GM21576 (cell line): ENCODE data around the gene LRRC10.
A peak's percentile ranks its signal among the peaks of the same experiment; 100 is the strongest.

Experiments used
- ATAC-seq: cut with Tn5 transposase; IDR thresholded peaks from one replicate; pipeline ENCODE4 v1.9.1; 2021; ENCODE audit warnings: mild to moderate bottlenecking, moderate library complexity; ENCODE audit not compliant: unreplicated experiment

Gene LRRC10, protein sequence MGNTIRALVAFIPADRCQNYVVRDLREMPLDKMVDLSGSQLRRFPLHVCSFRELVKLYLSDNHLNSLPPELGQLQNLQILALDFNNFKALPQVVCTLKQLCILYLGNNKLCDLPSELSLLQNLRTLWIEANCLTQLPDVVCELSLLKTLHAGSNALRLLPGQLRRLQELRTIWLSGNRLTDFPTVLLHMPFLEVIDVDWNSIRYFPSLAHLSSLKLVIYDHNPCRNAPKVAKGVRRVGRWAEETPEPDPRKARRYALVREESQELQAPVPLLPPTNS

DNA sequence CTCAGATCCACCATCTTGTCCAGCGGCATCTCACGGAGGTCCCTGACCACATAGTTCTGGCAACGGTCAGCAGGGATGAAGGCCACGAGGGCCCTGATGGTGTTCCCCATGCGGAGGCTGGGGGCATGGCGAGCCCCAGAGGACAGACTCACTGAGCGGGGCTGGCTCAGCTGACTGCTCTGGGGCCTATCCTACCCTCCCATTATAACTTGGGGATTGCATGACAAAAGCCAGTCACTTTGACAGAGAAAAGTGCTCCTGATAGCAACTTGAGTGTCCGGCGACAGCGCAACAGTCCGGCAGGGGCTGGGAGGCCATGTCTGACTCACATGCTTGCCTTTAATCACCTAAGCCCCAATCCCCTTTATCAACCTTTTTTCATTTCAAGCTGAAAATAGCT lies at the start of gene LRRC10:
TSS of gene LRRC10 (minus strand) at position 179 of the 400 bp plus-strand sequence. CDS start at position 110, 69 bp downstream.
- ATAC-seq, result no peak

DNA sequence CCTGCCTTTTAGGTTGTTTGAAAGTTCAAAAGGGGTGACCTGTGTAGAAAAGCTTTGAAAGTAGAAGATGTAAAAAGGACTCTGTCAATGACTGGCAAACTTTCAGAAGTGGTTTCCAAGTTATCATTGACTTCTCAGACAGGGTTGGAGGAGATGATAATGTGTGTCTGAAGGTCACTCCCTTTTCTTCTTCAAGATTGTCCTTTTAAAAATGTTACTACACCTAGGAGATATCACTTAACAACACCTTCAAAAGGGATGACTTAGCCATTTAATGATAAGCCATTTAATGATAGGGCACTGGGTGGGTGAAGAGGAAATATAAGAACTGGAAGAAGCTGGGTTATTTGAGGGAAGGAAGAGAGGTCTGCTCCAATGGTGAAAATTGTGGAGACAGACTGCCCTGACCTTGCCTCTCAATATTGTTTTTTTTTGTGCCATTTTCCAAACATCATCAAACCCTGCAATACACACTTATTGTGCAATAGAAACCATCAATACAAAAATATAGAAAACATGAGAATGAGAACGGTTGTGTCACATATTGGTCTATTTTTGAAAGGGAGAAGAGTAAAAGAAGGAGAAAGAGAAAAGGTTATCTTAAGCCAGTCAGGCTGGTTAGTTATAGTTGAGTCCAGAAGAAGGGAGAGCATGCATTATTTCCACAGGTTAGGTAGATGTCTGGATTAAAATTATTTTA lies 49.6 kb upstream of the LRRC10 start:
- ATAC-seq, result no peak

DNA sequence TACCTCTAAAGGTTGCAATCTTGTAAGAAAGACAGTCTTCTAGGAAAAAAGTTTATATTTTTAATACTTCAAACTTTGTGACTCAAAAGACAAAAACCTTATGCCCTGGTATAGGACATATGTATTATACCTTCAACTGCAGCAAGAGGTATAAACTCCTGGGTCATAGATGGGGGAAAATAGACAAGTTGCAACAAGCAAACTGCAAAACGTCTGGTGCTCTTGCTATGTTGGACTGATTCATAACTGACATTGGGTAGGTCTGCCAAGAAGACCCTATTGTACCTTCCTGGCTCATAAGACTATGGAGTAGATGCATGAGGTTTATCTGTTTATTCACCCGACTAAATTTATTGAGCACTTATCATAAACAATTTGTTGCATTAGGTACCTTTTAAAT lies 47.5 kb upstream of the LRRC10 start:
- ATAC-seq, result no peak

DNA sequence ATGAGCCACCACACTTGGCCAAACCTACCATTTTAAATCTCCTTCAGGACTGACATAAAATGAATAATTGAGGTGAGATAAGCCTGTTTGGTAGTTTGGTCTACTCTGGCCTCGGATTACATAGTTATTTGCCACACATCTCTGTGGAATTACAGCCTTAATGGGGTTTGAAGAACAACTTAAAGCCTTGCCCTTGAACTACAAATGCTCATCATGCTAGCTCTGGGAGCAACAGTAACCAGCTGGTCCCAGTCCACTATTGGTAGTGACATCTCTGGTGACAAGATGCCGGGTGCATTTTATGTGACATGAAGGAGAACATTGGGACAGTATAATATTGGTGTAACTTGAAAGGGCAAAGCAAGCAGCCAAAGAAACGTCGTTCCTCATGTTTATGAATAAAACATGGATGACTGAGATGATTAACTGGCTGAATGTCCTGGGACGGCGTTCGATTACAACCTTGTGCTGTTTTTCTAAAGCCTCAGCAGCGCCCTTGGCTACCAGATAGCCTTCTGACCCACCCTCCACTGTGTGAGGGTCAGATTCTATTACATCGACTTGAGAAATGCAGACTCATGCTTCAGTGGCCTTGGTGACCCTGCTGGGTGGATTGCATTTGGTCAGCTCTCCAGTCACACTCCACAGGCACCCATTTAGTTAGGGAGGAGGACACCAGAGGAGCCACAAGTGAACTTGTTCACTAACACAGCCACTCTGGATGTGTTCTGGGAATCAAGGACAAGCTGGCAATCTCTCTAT lies 46.9 kb upstream of the LRRC10 start:
- ATAC-seq, result no peak

DNA sequence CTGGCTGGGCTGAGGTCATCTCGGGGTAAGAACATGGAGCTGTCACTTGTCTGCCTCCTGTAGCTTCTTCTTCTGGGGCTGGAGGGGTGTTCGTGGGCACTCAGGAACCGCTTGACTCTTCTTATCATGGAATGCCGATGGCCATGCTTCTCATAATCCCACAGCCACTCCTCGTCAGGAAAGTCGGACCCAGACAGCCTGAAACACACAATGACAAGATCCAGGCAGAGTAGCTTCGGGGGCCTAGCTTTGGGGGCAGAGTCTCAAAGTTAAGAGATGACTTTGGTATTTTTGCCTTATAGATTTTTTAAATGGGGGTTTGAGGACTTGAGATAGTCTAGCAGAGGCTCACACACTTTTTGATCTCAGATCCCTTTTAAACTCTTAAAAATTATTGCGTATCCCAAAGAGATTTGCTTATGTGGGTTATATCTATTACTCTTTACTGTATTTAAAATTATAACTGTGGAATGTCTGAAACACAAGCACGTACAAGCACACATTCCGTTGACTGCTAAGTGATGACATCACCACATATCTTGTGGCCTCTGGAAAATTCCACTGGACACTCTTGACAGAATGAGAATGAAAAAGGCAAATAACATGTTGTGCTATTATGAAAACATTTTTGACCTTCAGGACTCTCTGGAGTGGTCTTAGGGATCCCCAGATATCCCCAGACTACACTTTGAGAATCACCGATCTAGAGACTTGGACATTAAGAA lies 45.1 kb upstream of the LRRC10 start:
- ATAC-seq, result no peak

DNA sequence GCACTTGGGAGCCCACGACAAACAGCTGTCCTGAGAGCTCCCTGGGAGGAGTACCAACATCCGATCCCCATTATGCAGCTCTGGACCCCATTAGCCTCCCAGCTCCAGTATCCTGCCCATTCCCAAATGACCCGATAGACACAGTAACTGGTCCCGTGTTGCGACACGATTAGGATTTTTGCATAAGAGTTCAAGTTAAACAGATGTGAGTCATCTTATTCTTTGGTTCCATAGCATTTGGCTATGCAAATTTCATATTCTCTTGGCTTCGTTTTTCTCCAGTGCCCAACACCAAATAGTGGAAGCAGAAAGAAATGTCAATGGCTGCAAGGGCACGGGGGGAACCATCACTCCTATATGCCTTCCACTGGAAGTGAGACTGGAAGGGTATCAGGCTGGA lies 43.0 kb upstream of the LRRC10 start:
- no peak for ATAC-seq

DNA sequence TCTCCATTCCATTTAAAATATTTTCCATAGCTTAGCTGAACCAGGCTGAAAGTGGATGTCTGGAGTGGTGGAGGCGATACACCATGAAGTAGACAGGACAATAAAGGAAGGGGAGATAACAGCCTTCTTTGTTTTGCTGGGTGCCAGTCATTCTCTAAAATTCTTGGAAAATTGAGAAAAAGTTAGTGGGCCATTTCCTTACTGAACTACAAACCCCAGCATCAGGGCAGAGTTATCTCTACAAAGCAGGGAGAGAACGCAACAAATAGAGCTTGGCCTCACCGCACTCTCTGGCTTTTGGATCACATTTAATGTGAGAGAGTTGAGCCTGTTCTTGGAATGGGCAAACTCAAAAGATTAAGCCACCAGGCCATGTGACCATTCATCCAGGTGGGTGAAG lies 41.2 kb upstream of the LRRC10 start:
- no peak for ATAC-seq

DNA sequence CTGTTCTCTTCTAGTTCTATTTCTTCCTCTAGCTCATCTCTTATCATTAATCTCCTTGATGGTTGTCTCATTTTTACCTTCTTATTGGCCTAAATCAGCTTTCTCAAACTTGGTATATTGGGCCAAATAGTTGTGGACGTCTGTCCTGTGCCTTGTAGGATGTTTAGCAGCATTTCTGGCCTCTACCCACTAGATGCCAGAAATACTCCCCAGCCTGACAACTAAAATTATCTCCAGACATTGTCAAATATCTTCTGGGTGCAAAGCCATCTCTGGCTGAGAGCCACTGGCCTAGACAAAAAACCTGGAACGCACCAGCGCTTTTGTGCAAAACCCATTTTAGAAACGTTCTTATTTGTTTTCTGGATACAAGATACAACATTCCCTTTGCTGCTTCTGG lies 38.8 kb upstream of the LRRC10 start:
- ATAC-seq, result no peak

DNA sequence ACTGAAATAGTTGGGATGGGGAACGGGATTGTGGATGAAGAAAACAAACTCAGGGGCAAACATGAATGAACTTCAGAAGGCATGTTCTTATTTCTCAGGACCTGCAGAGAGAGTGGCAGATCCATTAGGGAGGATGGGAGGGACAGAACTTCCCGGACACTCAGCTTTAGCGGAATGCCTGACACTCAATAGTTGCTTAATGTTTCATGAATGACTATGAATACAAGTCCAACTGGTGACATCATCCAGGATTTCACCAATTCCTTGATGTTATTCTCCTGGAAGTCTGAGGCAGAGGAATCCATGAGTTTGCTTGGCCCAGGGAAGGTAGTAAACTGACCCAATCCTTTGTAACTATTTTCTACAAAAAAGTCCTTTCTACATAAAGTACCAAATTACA lies 37.8 kb upstream of the LRRC10 start:
- ATAC-seq, result no peak

DNA sequence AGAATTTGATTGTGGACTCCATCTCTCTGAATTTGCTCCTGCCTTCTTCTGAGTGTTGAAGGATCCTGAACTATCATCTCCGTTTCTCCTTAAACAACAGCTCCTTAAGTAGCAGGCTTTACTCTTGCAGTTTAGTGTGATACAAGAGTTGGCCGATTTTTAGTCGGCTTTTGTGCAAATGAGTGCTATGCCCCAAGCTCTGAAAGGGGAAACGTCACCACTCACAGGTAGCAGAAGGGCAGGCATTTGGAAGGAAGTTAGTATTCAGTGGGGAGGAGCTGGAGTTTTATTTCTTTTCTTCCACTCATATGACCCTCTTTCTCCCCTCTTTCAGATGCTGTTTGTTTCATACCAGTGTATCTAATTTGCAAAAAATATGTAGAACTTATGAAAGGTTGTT lies 36.5 kb upstream of the LRRC10 start:
- no peak for ATAC-seq

DNA sequence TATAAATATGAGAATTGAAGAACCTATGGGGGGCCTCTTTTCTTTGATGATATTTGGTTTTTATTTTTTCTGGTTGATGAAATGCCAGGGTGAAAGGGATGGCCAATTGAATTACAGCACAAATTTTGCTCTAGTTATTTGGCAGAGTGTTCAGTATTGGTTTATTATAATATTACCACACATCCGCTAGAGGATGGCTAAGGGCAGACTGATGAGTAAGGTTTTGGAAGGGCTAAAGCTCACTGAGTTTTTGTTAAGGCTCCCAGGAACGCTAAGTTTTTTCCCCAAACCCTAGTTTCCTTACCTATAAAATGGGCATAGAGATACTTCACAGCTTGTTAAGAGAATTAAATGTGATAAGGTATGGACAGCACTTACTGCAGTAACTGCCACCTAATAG lies 34.3 kb upstream of the LRRC10 start:
- no peak for ATAC-seq

DNA sequence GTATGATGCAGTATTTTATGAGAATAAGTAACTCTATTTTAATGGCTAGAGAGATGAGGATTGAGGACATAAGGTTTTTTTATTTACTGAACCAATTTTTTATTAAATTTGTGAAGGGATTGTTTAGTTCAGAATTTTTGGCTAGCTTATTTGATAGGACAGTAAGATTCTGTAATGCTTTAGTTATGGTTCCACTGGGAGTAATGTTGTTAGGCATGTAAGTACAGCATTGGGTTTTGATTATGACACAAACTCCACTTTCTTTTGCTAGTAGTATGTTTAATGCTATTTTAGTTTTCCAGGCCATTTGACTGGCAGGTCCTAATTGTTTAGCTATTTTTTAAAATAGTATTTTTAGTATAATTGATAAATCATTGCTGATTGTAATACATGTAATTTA lies 33.8 kb upstream of the LRRC10 start:
- no peak for ATAC-seq

DNA sequence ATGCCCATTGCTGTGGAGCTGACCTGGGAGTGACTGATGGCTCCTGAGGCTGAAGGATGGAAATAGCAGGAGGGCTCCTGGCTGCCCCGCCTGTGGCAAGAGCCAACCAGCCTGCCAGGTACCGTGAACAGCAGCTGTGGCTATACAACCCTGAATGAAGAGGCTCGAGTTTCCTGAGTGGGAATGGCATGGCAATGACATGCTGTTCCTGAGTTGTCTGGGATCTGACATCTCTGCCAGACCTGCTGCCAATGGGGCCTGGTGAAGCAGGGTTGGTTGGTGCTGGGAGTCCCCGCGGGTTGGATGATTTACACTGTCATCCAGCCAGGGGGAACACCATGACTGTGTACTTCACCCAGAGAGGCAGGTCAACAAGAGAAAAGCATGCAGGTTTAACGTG lies 31.8 kb upstream of the LRRC10 start:
- no peak for ATAC-seq

DNA sequence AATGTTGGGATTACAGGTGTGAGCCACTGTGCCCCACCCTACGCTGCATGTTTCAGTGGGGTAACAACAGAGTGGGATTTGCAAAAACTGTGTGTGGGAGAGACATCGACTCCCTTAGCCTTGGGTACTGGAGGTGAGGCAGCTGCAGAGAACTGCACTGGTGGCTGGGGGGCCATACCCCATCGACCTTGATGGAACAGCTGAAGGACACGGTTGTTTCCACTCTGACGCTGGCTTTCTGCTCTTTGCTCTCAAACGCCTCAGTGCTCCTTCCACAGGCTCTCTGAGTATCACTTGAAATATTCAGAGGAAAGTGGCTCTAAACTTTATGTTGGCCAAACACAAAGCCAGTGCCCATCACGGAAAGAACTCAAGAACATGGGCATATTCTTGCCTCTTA lies 30.8 kb upstream of the LRRC10 start:
- ATAC-seq, result no peak

DNA sequence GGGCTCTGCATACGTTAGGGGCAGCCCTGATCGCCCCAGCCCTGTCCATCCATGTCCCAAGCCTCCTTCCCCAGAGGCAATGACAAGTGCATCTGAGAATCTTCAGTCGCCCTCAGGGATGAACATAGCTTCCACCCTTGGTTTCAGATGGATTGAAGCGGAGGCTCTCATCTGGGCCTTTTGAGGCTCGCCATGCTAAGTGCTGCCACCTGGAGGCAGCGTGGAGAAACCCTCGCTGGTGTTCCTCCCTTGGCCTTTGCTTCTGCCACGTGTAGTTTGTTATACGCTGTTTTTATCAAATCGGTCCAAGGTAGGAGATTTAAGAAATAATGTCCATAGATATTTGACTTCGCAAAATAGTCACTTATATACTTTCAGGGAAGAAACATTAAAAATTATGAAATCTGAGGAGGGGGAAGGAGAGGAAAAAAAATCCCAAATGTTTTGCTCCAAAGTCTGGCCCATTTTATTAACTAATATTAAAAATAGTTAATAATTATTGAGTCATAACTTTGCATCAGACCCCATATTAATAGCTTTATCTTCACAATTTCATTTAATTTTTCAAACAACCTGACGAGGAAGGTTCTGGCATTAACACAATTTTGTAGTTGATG lies 28.8 kb upstream of the LRRC10 start:
- peak; percentile 88 for ATAC-seq

DNA sequence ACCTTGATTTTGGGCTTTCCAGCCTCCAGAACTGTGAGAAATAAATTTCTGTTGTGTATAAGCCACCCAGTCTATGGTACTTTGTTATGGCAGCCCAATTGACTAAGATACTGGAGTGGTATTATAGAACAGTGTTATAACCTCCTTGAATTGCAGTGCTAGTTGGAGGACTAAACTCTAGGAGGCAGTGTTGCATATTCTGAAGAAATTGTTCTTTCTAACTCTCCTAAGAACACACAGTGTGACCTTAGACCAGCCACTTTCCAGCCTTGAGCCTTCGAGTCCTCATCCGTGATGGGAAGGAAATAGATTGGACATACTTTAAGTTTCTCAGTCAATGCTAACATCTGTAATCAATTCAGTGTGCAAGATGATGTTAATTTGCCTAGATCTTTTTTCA lies 22.4 kb upstream of the LRRC10 start:
- ATAC-seq, result no peak

DNA sequence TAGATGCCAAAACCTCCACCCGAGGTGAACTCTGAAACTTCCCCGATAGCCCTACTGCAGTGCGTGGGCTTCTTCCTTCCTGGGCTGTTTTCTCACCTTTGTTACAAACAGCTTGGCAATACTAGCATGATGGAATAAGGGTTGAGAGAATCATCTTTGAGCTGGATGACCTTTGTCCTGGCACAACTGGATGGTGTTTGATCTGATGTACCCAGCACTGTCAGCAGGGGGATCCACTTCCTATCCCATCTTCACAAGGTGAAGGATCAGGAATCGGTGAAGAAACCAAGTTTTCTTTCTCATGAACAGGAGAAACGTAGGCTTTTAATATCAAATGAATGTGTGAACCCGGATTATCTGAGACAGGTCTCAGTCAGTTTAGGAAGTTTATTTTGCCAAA lies 19.5 kb upstream of the LRRC10 start:
- no peak for ATAC-seq

DNA sequence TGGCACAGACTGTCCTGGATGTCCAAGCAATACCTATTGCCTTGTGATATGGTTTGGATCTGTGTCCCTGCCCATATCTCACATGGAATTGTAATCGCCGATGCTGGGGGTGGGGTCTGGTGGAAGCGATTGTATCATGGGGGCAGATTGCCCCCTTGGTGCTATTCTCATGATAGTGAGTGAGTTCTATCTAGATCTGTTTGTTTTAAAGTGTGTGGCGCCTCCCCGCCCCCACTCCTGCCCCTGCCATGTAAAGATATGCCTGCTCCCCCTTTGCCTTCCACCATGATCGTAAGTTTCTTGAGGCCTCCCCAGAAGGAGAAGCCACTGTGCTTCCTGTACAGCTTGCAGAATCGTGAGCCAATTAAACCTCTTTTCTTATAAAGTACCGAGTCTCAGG lies 16.8 kb upstream of the LRRC10 start:
- ATAC-seq, result no peak

DNA sequence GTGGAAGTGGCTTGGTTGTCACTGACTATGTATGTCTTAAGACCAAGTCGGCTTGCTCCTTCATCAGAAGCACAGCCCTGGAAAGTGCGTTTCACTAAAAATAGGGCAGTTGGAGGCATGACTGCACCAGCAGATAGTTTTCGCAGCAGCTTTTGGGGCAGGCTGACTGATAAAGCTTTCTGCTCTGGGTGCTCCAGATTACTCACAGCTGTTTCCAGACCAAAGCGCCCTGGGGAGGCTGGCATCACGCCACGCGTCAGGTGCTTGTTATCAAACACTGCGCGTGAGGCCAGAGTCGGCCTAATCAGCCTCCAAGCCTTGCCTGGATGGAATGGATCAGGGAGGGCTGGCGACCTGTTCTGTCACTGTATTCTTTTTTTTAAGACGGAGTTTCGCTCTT lies 13.3 kb upstream of the LRRC10 start:
- no peak for ATAC-seq

DNA sequence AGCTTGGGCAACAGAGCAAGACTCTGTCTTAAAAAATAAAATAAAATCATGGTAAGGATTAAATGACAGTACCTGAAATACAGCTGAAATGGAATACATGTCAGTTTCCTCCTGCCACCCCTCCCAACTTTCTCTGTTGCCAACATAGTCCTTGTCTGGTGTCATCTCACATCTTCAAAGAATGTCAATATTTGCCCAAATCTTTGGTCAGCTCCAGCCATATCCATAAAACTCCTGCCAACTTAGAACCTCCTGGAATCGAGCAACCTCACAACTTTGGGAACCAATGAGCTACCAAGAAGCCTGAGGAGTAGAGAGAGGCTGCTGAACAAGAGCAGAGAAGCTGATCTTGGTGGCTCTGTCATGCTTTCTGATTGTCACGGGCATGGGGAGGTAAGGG lies 10.8 kb upstream of the LRRC10 start:
- no peak for ATAC-seq

DNA sequence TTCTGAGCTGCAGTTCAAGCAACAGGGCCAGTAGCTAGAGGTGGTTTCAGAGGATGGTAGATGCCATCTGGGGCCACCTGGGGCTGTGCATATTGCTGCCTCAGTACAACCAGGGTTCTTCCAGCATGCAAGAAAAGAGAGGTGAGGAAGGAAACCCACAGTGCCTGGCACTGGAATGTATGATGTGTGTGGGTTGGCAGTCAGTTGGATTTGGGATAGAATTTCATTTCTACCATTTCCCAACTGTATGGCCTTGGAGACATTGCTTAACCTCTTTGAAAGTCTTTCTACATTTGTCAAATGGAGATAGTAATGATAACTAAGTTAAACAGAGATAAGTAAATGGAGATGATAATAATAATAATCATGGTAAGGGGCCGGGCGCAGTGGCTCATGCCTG lies 10.2 kb upstream of the LRRC10 start:
- no peak for ATAC-seq
